Neural progenitor cell (in vitro differentiated cells): ENCODE data around the gene GNL3L.

ENCODE experiments used
- CTCF ChIP-seq: fragments of 200-600 bp; sonication (generic); IDR thresholded peaks from 2 replicates; pipeline ENCODE4 v1.5.1; 2017; ENCODE audit warnings: antibody characterized with exemption, mild to moderate bottlenecking
- EZH2phosphoT487 ChIP-seq: fragments of 200-600 bp; sonication (generic); IDR thresholded peaks from 2 replicates; pipeline ENCODE4 v1.6.1; 2017; ENCODE audit warnings: antibody characterized with exemption

GRCh38 chrX:54494166-54494988 lies 35.6 kb upstream of the GNL3L start:
- TF ChIP-seq EZH2phosphoT487 (no peak), CTCF (no peak)
